Pancreas (tissue), 10 donors: ENCODE measurements around the gene COL5A1. TPM values are rescaled to one million over a fixed set of nuclear protein-coding genes. Genes with fewer than 3 reads are reported as not detected.

Experiments
- ATAC-seq, 4 donors: fragments of 200-7000 bp; cut with Tn5 transposase; one replicate each; pipeline versions ENCODE4 v1.8.0 to v1.9.1; 2020; ENCODE audit warnings: mild to moderate bottlenecking in 4 of 4, moderate library complexity in 4 of 4
- DNase-seq, 6 donors: peaks; one replicate each; pipeline ENCODE4 v3.0.0-alpha.2; 2020
- FAIRE-seq: peaks from 2 replicates; lab custom pipeline; 2012; peaks lifted over from hg19 to GRCh38; lab: Jason Lieb, UNC
- H3K27ac ChIP-seq, 4 donors: fragments of 200-600 bp; sonication (generic); 1 replicate in 3 of 4; 2 replicates in 1 of 4; pipeline versions ENCODE4 v1.5.0 to v1.8.0; 2020
- H3K27me3 ChIP-seq, 4 donors: fragments of 200-600 bp; one replicate each; pipeline ENCODE4 v1.8.0; 2021
- H3K36me3 ChIP-seq, 3 donors: fragments of 200-600 bp; sonication (generic) in 1 of 3; one replicate each; pipeline versions ENCODE4 v1.5.0 to v1.8.0; 2020 to 2021
- H3K4me1 ChIP-seq, 3 donors: fragments of 200-600 bp; one replicate each; pipeline ENCODE4 v1.8.0; 2021
- H3K4me3 ChIP-seq, 4 donors: fragments of 200-600 bp; sonication (generic) in 2 of 4; one replicate each; pipeline versions ENCODE4 v1.5.0 to v1.8.0; 2020 to 2021
- H3K9me3 ChIP-seq, 4 donors: fragments of 200-600 bp; one replicate each; pipeline ENCODE4 v1.8.0; 2021
- WGBS, 2 donors: extraction: QIAGEN DNeasy Blood & Tissue Kit; methylation state at CpG; one replicate each; pipeline ENCODE4 v1.1.7; 2013; 5-methylcytosine and 5-hydroxymethylcytosine counted together
- intact Hi-C, 3 donors: fragments of 100-400 bp; cut with DNase I; formaldehyde crosslinking; loops; one replicate each; pipeline versions ENCODE4 v1.11.1 to v1.14.2; 2022
- polyA plus RNA-seq, 2 donors: library from polyadenylated mRNA; stranded (reverse); fragments of 200-250 nt; gene quantifications; one replicate each; pipeline ENCODE4 v1.2.3, GENCODE V29; 2013
- total RNA-seq, 6 donors: library from RNA; stranded (reverse); fragmentation: NEBNext Ultra II Directional in 4 of 6; extraction: Animal tissue kit (Norgen Biotek cat#: 25700) in 4 of 6; gene quantifications; one replicate each; pipeline versions ENCODE4 v1.2.1 to v1.2.4, GENCODE V29; 2021 to 2023
- TF ChIP-seq, protein P1 (sequence below), 4 donors: fragments of 200-600 bp; sonication (generic) in 3 of 4; IDR thresholded peaks; one replicate each; pipeline versions ENCODE4 v1.5.0 to v1.8.0; 2021; ENCODE audit warnings: antibody characterized with exemption in 4 of 4
- donor health status: healthy with polysubstance abuse.
- donor health status: DM: no; HTN: no; CAD: no; lungs with moderate emphysema.
- donor health status: DM: no; HTN: no; CAD: no.
- donor health status: control.
- donor health status: control.
- donor health status: Bipolar disorder and iron deficiency.
- donor health status: DM: yes; HTN: yes; CAD: no.
- donor health status: DM: no; HTN: no; CAD: no.
- donor health status: DM: no; HTN: no; CAD: no.
- donor health status: DM: yes; HTN: yes; CAD: no.

COL5A1 gene
- total and polyA plus RNA-seq, 8 donors, result 1.2 to 62.8 (median 3.5) TPM

GRCh38 chr9:134811079-134811672, 169.6 kb downstream of the COL5A1 start:
- ATAC-seq, result no peak
- Histone ChIP-seq H3K27me3 (no peaks in the 10 kb centered on the region), H3K4me1 (no peaks in the 10 kb centered on the region), H3K27ac (no peak overlapping the region), H3K4me3 (no peak overlapping the region), H3K36me3 (no peaks in the 10 kb centered on the region), H3K9me3 (no peaks in the 10 kb centered on the region)
- intact Hi-C loops, result no loop called here
- no peak for FAIRE-seq
- no peak for DNase-seq
- TF ChIP-seq, protein P1, sequence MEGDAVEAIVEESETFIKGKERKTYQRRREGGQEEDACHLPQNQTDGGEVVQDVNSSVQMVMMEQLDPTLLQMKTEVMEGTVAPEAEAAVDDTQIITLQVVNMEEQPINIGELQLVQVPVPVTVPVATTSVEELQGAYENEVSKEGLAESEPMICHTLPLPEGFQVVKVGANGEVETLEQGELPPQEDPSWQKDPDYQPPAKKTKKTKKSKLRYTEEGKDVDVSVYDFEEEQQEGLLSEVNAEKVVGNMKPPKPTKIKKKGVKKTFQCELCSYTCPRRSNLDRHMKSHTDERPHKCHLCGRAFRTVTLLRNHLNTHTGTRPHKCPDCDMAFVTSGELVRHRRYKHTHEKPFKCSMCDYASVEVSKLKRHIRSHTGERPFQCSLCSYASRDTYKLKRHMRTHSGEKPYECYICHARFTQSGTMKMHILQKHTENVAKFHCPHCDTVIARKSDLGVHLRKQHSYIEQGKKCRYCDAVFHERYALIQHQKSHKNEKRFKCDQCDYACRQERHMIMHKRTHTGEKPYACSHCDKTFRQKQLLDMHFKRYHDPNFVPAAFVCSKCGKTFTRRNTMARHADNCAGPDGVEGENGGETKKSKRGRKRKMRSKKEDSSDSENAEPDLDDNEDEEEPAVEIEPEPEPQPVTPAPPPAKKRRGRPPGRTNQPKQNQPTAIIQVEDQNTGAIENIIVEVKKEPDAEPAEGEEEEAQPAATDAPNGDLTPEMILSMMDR (IDR thresholded peaks at IDR 0.05), result no peak
- WGBS, 2 donors, result 65 to 78% methylated on average over 22 of the region's 22 CpGs

DNA sequence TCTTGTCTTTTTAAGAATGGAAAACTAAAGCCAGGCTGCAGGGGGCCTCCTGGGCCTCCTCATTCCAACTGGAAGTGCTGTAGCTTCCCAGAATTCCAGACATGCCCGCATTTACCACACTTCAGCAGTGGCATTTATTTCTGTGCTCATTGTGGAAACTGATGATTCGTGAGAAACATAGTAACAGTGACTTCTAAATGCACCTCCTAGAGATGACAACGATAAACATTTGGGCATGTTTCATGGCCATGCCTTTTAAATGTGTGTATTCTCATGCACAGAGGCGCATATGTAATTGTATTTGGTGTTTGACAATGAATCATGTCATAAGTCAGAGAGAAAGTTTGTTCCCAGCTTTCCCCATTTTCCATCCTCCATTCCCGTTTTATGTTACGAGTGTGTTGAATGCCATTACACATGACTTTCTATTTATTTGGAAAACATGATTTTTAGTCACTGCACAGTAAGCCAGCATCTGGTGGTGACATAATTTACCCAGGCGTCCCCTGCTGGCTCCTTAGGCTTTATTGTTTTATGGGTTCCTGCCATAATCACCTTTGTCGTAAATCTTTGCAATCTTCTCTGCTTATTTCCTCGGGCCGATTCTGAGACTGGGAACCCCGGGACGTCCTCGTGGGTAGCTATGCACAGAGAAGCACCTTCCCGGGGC, 170.2 kb downstream of the COL5A1 start:
- ATAC-seq, result no peak
- TF ChIP-seq, protein P1 (IDR thresholded peaks at IDR 0.05), result no peak
- H3K4me1 ChIP-seq, result no peaks in the 10 kb centered on the region
- no peaks in the 10 kb centered on the region for H3K36me3 ChIP-seq
- H3K27me3 ChIP-seq, result no peaks in the 10 kb centered on the region
- no peak overlapping the region for H3K27ac ChIP-seq
- no peak overlapping the region for H3K4me3 ChIP-seq
- 39 to 48% methylated on average over 14 of the region's 14 CpGs for WGBS, 2 donors
- no peaks in the 10 kb centered on the region for H3K9me3 ChIP-seq
- no peak for FAIRE-seq
- no peak for DNase-seq
- intact Hi-C loops, result no loop called here

GRCh38 chr9:134812343-134812673, 170.7 kb downstream of the COL5A1 start:
- Histone ChIP-seq H3K27ac (no peak overlapping the region), H3K4me3 (no peak overlapping the region), H3K36me3 (no peaks in the 10 kb centered on the region), H3K9me3 (no peaks in the 10 kb centered on the region), H3K27me3 (no peaks in the 10 kb centered on the region), H3K4me1 (no peaks in the 10 kb centered on the region)
- ATAC-seq, result no peak
- TF ChIP-seq, protein P1 (IDR thresholded peaks at IDR 0.05), result no peak
- 44 to 70% methylated on average over 11 of the region's 11 CpGs for WGBS, 2 donors
- intact Hi-C loops, result no loop called here
- DNase-seq, result no peak
- no peak for FAIRE-seq

DNA sequence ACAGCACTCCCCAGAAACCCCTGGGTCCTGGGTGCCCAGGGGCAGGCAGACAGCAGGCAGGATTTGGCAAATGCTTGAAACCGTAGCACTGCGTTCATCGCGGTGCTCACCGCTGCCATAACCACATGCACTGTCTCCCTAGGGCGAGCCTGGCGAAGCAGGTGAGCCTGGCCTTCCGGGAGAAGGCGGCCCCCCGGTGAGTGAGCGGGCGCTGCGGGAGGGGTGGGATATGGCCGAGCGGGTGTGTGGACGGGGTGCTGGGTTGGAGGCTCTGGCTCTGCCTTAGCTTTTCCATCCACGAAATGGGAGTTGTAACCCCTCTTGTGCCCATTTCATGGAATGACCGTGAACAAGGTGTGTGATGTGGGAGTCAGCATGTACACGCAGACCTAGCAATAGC, 172.2 kb downstream of the COL5A1 start:
- Histone ChIP-seq H3K36me3 (no peaks in the 10 kb centered on the region), H3K27me3 (no peaks in the 10 kb centered on the region), H3K9me3 (no peaks in the 10 kb centered on the region), H3K4me3 (no peak overlapping the region), H3K4me1 (no peaks in the 10 kb centered on the region), H3K27ac (no peak overlapping the region)
- intact Hi-C loops, result no loop called here
- FAIRE-seq (no peak), ATAC-seq (no peak), DNase-seq (no peak)
- 70 to 82% methylated on average over 19 of the region's 19 CpGs for WGBS, 2 donors
- TF ChIP-seq, protein P1 (IDR thresholded peaks at IDR 0.05), result no peak

DNA sequence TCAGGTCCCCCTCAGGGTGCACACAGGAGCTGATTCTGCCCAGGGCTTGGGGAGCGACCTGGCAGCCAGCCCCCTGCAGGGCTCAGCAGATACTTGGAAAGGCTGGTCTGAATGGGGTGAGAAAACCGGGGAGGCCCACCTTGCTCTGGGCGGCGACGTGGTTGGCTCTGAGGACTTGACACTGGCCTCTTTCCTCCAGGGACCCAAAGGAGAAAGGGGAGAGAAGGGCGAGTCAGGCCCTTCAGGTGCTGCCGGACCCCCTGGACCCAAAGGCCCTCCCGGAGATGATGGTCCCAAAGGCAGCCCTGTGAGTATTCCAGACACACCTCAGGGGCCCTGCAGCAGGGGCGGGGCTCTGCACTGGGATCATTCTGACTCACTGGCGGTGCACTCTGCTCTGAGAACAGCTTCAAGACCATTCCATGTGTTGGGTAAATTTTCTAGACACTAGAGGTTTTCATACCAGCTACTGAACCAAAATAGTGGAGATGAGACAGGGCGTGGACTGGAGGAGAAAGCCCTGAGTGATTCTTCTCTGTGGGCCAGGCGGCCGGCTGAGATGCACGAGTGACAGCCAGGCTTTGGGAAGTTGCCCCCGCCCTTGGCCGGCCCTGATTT, 173.1 kb downstream of the COL5A1 start:
- H3K27ac ChIP-seq, result no peak overlapping the region
- no peaks in the 10 kb centered on the region for H3K36me3 ChIP-seq
- no peaks in the 10 kb centered on the region for H3K4me1 ChIP-seq
- ATAC-seq (no peak), DNase-seq (no peak), FAIRE-seq (no peak)
- 60 to 71% methylated on average over 16 of the region's 16 CpGs for WGBS, 2 donors
- TF ChIP-seq, protein P1 (IDR thresholded peaks at IDR 0.05), result no peak
- no peaks in the 10 kb centered on the region for H3K27me3 ChIP-seq
- intact Hi-C loops, result no loop called here
- H3K9me3 ChIP-seq, result no peaks in the 10 kb centered on the region
- no peak overlapping the region for H3K4me3 ChIP-seq
